Neural progenitor cell (in vitro differentiated cells): Measurements from ENCODE around the gene CASP10.

Experiments used
- CTCF ChIP-seq: fragments of 200-600 bp; sonication (generic); IDR thresholded peaks from 2 replicates; pipeline ENCODE4 v1.5.1; 2017; ENCODE audit warnings: antibody characterized with exemption, mild to moderate bottlenecking
- EZH2 ChIP-seq: fragments of 200-600 bp; sonication (generic); IDR thresholded peaks from 2 replicates; pipeline ENCODE4 v1.6.1; 2017; ENCODE audit warnings: antibody characterized with exemption, mild to moderate bottlenecking, moderate library complexity
- EZH2phosphoT487 ChIP-seq: fragments of 200-600 bp; sonication (generic); IDR thresholded peaks from 2 replicates; pipeline ENCODE4 v1.6.1; 2017; ENCODE audit warnings: antibody characterized with exemption

DNA sequence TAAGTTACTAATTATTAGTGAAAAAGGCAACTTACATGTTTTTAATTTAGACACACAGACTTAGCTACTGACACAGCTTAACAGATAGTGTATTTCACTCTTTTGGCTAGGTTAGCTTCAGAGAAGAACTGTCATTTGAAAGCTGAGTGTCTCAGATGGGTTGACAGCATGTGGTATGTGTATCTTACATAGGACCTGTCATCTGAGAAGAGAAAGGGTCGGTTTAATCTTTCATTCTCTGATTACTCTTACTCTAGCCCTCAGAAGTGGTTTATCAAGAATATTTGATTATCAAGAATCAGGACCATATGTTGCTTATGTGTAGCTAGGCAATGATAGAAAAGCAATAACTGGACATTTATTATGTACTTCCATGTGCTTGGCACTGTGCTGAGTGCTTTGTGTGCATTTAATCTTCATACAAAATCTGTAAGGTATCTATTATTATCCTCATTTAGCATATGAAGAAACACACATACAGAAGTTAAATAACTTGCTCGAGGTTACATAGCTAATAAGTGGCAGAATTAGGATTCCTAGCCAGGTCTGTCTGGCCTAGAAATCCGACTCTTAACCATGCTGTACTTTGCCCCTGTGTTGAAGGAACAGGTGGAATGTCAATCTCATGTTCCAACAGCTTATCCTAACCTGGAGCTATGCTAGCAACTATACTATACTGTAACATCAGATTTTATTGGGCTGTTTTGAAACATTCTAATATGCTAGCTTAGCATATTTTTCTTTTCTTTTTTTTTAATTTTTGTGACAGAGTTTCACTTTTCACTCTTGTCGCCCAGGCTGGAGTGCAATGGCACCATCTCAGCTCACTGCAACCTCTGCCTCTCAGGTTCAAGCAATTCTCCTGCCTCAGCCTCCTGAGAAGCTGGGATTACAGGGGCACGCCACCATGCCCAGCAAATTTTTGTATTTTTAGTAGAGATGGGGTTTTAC lies 38.6 kb upstream of the CASP10 start:
- TF ChIP-seq EZH2 (no peak), CTCF (no peak), EZH2phosphoT487 (no peak)
